GM23248 (cell line): ENCODE results near the gene CYP2U1.

Experiments used
- EZH2 ChIP-seq: fragments of 200-600 bp; sonication (generic); IDR thresholded peaks from 2 replicates; pipeline ENCODE4 v1.6.1; 2018; ENCODE audit warnings: antibody characterized with exemption, mild to moderate bottlenecking; ENCODE audit not compliant: insufficient read depth, poor library complexity, severe bottlenecking
- EZH2phosphoT487 ChIP-seq: fragments of 200-600 bp; sonication (generic); IDR thresholded peaks from 2 replicates; pipeline ENCODE4 v1.6.1; 2018; ENCODE audit warnings: antibody characterized with exemption, moderate library complexity, mild to moderate bottlenecking, low read depth; ENCODE audit not compliant: insufficient read depth

DNA sequence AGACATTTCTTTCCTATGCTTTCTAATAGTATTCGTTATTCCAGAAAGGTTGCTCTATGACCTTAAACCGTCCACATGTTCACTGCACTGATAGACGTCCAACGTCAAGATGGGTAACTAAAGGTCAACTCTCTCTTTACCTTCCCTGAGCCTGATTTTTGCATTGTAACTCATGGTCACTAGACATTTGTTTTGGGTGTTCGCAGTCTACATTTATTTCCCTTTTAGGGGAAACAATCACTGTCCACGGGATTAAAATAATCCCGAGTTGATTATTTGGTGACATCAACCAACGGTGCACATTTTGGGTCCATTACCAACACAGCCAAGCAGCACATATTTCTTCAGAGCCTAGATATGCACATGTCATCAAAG is 57.8 kb downstream of the CYP2U1 start:
- no peak for TF ChIP-seq EZH2phosphoT487
- no peak for TF ChIP-seq EZH2
